G401.6 (cell line): ENCODE measurements around the gene DTL.
A peak's percentile ranks its signal among the peaks of the same experiment; 100 is the strongest.
"Not testable (repeated sequence)": the region's sequence is repeated elsewhere in the genome, so short reads cannot be mapped to it uniquely, and the experiment has no call there.

ENCODE experiments used
- FAIRE-seq: peaks from 2 replicates; lab custom pipeline; 2012; peaks lifted over from hg19 to GRCh38; lab: Jason Lieb, UNC

Gene DTL

GRCh38 chr1:212035123-212035834 lies at the start of gene DTL, which contains the start of gene INTS7:
Gene DTL (plus strand): TSS chr1:212035748. CDS start chr1:212035891, 143 bp downstream.
Gene INTS7 (minus strand): TSS chr1:212035557. CDS start chr1:212035437, 120 bp downstream.
- FAIRE-seq = peak; percentile 98

- no peak for FAIRE-seq
Observed at GRCh38 chr1:211986628-211987254, 48.8 kb upstream of the DTL start.

GRCh38 chr1:211991695-211992094 lies 43.9 kb upstream of the DTL start:
- no peak for FAIRE-seq

GRCh38 chr1:211997426-211997825 lies 38.1 kb upstream of the DTL start:
- FAIRE-seq = not testable (repeated sequence)

- no peak for FAIRE-seq
Observed at GRCh38 chr1:212002536-212002935, 33.0 kb upstream of the DTL start.

- peak; percentile 21 for FAIRE-seq
Observed at GRCh38 chr1:212004895-212005608, 30.5 kb upstream of the DTL start.

- FAIRE-seq = no peak
Observed at GRCh38 chr1:212007178-212007577, 28.4 kb upstream of the DTL start.

GRCh38 chr1:212007886-212008285 lies 27.7 kb upstream of the DTL start:
- no peak for FAIRE-seq

- no peak for FAIRE-seq
Observed at GRCh38 chr1:212009561-212009960, 26.0 kb upstream of the DTL start.

GRCh38 chr1:212010004-212010403 lies 25.5 kb upstream of the DTL start:
- no peak for FAIRE-seq

- peak; percentile 84 for FAIRE-seq
Observed at GRCh38 chr1:212012034-212012740, 23.4 kb upstream of the DTL start.

GRCh38 chr1:212013672-212014071 lies 21.9 kb upstream of the DTL start:
- no peak for FAIRE-seq

- FAIRE-seq = no peak
Observed at GRCh38 chr1:212020975-212021374, 14.6 kb upstream of the DTL start.

GRCh38 chr1:212021563-212021962 lies 14.0 kb upstream of the DTL start:
- no peak for FAIRE-seq

GRCh38 chr1:212022908-212023307 lies 12.6 kb upstream of the DTL start:
- not testable (repeated sequence) for FAIRE-seq

- no peak for FAIRE-seq
Observed at GRCh38 chr1:212024469-212025149, 10.9 kb upstream of the DTL start.

GRCh38 chr1:212027727-212028126 lies 7.8 kb upstream of the DTL start:
- FAIRE-seq = not testable (repeated sequence)

- FAIRE-seq = no peak
Observed at GRCh38 chr1:212030936-212031528, 4.5 kb upstream of the DTL start.

GRCh38 chr1:212034516-212035122 lies 929 bp upstream of the DTL start:
- FAIRE-seq = no peak

- no peak for FAIRE-seq
Observed at GRCh38 chr1:212035835-212036605, 472 bp downstream of the DTL start.
